GM18526 (cell line): ENCODE data around the gene PCID2.

Experiments
- POLR2A ChIP-seq: IDR thresholded peaks from 3 replicates; pipeline ENCODE4 v1.6.1; 2011; ENCODE audit not compliant: insufficient read length; ENCODE audit errors: extremely low read depth

PCID2 gene

GRCh38 chr13:113152691-113152983 lies 55.8 kb downstream of the PCID2 start:
- no peak for TF ChIP-seq POLR2A

GRCh38 chr13:113151745-113152690 lies 56.5 kb downstream of the PCID2 start:
- no peak for TF ChIP-seq POLR2A

- no peak for TF ChIP-seq POLR2A
These were observed 57.7 kb downstream of the PCID2 start for GRCh38 chr13:113150550-113151365.

- TF ChIP-seq POLR2A, result no peak
These were observed 58.5 kb downstream of the PCID2 start for GRCh38 chr13:113149711-113150549.

GRCh38 chr13:113148940-113149503 lies 59.4 kb downstream of the PCID2 start:
- TF ChIP-seq POLR2A, result no peak

- no peak for TF ChIP-seq POLR2A
These were observed 60.1 kb downstream of the PCID2 start for GRCh38 chr13:113148407-113148806.

GRCh38 chr13:113147206-113147605 lies 61.3 kb downstream of the PCID2 start:
- no peak for TF ChIP-seq POLR2A

- no peak for TF ChIP-seq POLR2A
These were observed 61.7 kb downstream of the PCID2 start for GRCh38 chr13:113146750-113147149.

GRCh38 chr13:113145911-113146598 lies 62.4 kb downstream of the PCID2 start:
- no peak for TF ChIP-seq POLR2A

- no peak for TF ChIP-seq POLR2A
These were observed 63.0 kb downstream of the PCID2 start for GRCh38 chr13:113145496-113145895.

GRCh38 chr13:113144255-113144629 lies 64.2 kb downstream of the PCID2 start:
- no peak for TF ChIP-seq POLR2A

- no peak for TF ChIP-seq POLR2A
These were observed 64.8 kb downstream of the PCID2 start for GRCh38 chr13:113143466-113144254.

GRCh38 chr13:113142876-113143275 lies 65.6 kb downstream of the PCID2 start:
- TF ChIP-seq POLR2A, result no peak

- TF ChIP-seq POLR2A, result no peak
These were observed 66.9 kb downstream of the PCID2 start for GRCh38 chr13:113141601-113141970.
